HG02840 (cell line): Measurements from ENCODE around the gene PCDHB3.
"Not testable (repeated sequence)": the region's sequence is repeated elsewhere in the genome, so short reads cannot be mapped to it uniquely, and the experiment has no call there.

Experiments used
- ATAC-seq: cut with Tn5 transposase; IDR thresholded peaks from one replicate; pipeline ENCODE4 v1.9.1; 2021; ENCODE audit warnings: mild to moderate bottlenecking, moderate library complexity, moderate number of reproducible peaks; ENCODE audit not compliant: unreplicated experiment, low FRiP score

PCDHB3 gene

DNA sequence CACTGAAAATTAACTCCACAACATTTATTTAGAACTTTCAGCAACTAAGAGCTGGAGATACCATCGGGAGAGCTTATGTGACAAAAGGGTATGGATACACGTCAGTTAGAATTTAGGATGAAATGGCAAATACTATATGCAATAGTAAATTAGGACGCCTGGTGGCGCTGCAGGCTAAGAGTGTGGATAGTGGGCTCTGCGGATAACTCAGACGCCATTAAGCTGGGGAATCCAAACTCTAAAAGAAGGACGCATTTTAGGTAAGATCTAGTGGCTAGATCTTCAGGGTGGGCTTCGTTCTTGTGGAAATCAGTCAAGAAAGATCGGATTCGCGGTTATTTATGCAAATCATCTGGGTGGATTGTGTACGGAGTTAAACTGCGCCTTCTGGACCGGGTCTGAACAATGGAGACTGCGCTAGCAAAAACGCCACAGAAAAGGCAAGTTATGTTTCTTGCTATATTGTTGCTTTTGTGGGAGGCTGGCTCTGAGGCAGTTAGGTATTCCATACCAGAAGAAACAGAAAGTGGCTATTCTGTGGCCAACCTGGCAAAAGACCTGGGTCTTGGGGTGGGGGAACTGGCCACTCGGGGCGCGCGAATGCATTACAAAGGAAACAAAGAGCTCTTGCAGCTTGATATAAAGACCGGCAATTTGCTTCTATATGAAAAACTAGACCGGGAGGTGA, 34.9 kb downstream of the PCDHB3 start, which contains the start of gene PCDHB5:
Gene PCDHB5 (plus strand): TSS at position 177 of the 688 bp plus-strand sequence. CDS start 229 bp downstream, at position 406.
- no peak for ATAC-seq

DNA sequence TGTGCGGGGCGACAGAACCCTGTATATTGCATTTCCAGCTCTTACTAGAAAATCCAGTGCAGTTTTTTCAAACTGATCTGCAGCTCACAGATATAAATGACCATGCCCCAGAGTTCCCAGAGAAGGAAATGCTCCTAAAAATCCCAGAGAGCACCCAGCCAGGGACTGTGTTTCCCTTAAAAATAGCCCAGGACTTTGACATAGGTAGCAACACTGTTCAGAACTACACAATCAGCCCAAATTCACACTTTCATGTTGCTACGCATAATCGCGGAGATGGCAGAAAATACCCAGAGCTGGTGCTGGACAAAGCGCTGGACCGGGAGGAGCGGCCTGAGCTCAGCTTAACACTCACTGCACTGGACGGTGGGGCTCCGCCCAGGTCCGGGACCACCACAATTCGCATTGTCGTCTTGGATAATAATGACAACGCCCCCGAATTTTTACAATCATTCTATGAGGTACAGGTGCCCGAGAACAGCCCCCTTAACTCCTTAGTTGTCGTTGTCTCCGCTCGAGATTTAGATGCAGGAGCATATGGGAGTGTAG, 35.5 kb downstream of the PCDHB3 start:
- no peak for ATAC-seq

GRCh38 chr5:141137346-141137745, 37.1 kb downstream of the PCDHB3 start:
- ATAC-seq = not testable (repeated sequence)

DNA sequence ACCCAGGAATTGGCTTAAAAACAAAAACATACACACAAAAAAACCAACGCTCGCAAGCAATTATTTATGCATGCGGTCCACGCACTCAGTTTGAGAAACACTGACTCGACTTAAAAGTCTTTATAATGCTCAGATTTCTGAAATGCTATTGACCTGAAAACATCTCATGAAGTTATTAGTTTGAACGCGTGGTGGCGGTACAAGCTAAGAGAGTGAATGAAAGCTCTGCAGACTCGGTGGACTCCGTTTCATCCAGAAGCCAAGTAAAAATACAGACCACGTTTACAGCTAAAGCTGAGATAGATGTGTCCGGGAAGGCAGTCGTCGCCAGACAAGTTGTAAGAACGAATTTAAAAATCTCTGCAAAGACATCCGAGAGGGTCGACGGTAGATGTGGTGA, 49.5 kb downstream of the PCDHB3 start, which contains the start of gene PCDHB6:
Gene PCDHB6 (plus strand): TSS at position 246 of the 400 bp plus-strand sequence. CDS start 201 bp downstream, outside the sequence.
- no peak for ATAC-seq

DNA sequence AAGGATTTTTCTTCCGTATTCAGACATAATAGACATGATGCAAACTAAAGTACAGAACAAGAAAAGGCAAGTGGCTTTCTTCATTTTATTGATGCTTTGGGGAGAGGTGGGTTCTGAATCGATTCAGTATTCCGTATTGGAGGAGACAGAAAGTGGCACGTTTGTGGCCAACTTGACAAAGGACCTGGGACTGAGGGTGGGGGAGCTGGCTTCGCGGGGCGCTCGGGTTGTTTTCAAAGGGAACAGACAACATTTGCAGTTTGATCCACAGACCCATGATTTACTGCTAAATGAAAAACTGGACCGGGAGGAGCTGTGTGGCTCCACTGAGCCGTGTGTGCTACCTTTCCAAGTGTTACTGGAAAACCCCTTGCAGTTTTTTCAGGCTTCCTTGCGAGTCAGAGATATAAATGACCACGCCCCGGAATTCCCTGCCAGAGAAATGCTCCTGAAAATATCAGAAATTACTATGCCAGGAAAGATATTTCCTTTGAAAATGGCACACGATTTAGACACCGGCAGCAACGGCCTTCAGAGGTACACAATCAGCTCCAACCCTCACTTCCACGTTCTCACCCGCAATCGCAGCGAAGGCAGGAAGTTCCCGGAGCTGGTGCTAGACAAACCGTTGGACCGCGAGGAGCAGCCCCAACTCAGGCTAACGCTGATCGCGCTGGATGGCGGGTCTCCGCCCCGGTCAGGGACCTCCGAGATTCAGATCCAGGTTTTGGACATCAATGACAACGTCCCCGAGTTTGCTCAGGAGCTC, 50.1 kb downstream of the PCDHB3 start:
- no peak for ATAC-seq

- ATAC-seq = no peak
These were observed 50.7 kb downstream of the PCDHB3 start for GRCh38 chr5:141150993-141151325.

- not testable (repeated sequence) for ATAC-seq
These were observed 51.4 kb downstream of the PCDHB3 start for GRCh38 chr5:141151632-141152031.

- ATAC-seq = not testable (repeated sequence)
These were observed 51.8 kb downstream of the PCDHB3 start for GRCh38 chr5:141152096-141152495.
